Skeletal muscle tissue (tissue), 4 donors: ENCODE measurements around the gene SH3GLB2. TPM values are rescaled to one million over a fixed set of nuclear protein-coding genes. Genes with fewer than 3 reads are reported as not detected.
"Not testable (repeated sequence)": the region's sequence is repeated elsewhere in the genome, so short reads cannot be mapped to it uniquely, and the experiment has no call there.

Experiments
- H3K27ac ChIP-seq: one replicate; pipeline ENCODE4 v1.7.0; 2013; ENCODE audit warnings: mild to moderate bottlenecking, low read depth, low read length, inconsistent platforms
- H3K27me3 ChIP-seq, 3 donors: one replicate each; pipeline ENCODE4 v1.7.0; 2013; ENCODE audit warnings: low read length in 3 of 3; ENCODE audit not compliant: control insufficient read depth in 3 of 3, insufficient read depth in 3 of 3
- H3K36me3 ChIP-seq, 3 donors: one replicate each; pipeline ENCODE4 v1.7.0; 2013; ENCODE audit warnings: low read length in 3 of 3; ENCODE audit not compliant: control insufficient read depth in 3 of 3, insufficient read depth in 3 of 3
- H3K4me1 ChIP-seq, 3 donors: one replicate each; pipeline ENCODE4 v1.7.0; 2013; ENCODE audit warnings: low read length in 3 of 3, mild to moderate bottlenecking in 3 of 3; ENCODE audit not compliant: control insufficient read depth in 3 of 3, insufficient read depth in 3 of 3
- H3K4me3 ChIP-seq, 3 donors: one replicate each; pipeline ENCODE4 v1.7.0; 2013; ENCODE audit warnings: low read length in 3 of 3
- H3K9ac ChIP-seq, 3 donors: one replicate each; pipeline ENCODE4 v1.7.0; 2013; ENCODE audit warnings: low read length in 3 of 3, mild to moderate bottlenecking in 3 of 3, moderate library complexity in 2 of 3, low read depth in 1 of 3
- H3K9me3 ChIP-seq, 3 donors: one replicate each; pipeline ENCODE4 v1.7.0; 2013; ENCODE audit warnings: low read length in 3 of 3; ENCODE audit not compliant: control insufficient read depth in 3 of 3
- total RNA-seq: library from RNA; depleted of rRNA; stranded (reverse); fragments of >200 nt; gene quantifications from one replicate; pipeline ENCODE4 v1.2.3, GENCODE V29; 2014
- donor health status: Osteomylitis.

SH3GLB2 gene
- total RNA-seq, 1 donor from 2014 or later = 25.1 TPM

- not testable (repeated sequence) for H3K27me3 ChIP-seq, H3K36me3 ChIP-seq, H3K9me3 ChIP-seq
- Histone ChIP-seq H3K4me3 (peak overlapping the region; percentile 70 to 85 (median 80)), H3K4me1 (peaks cover 20 to 25% (median 20%) of the 10 kb centered on the region in 3 donors), H3K27ac (peak overlapping the region; percentile 85), H3K9ac (peak overlapping the region; percentile 71 to 92 (median 84))
Observed at GRCh38 chr9:129035838-129036237, 7.7 kb upstream of the SH3GLB2 start.

- H3K27ac ChIP-seq = no peak overlapping the region
- H3K9me3 ChIP-seq = no peaks in the 10 kb centered on the region
- no peak overlapping the region for H3K9ac ChIP-seq
- H3K4me1 ChIP-seq = peaks cover 16 to 22% (median 17%) of the 10 kb centered on the region in 3 donors
- no peaks in the 10 kb centered on the region for H3K36me3 ChIP-seq
- no peak overlapping the region for H3K4me3 ChIP-seq
- H3K27me3 ChIP-seq = no peaks in the 10 kb centered on the region
Observed at GRCh38 chr9:129033216-129033615, 5.1 kb upstream of the SH3GLB2 start.

- H3K9me3 ChIP-seq = no peaks in the 10 kb centered on the region
Observed at GRCh38 chr9:129032541-129033159, 4.5 kb upstream of the SH3GLB2 start.

GRCh38 chr9:129031514-129031913 is 3.4 kb upstream of the SH3GLB2 start:
- Histone ChIP-seq H3K4me1 (peaks cover 14 to 19% (median 15%) of the 10 kb centered on the region in 3 donors), H3K36me3 (no peaks in the 10 kb centered on the region), H3K9me3 (no peaks in the 10 kb centered on the region), H3K4me3 (no peak overlapping the region), H3K27ac (no peak overlapping the region), H3K27me3 (no peaks in the 10 kb centered on the region), H3K9ac (no peak overlapping the region)

More at GRCh38 chr9:129032541-129033159, 4.5 kb upstream of the SH3GLB2 start:
- no peak overlapping the region for H3K27ac ChIP-seq
- H3K4me3 ChIP-seq = no peak overlapping the region
- H3K36me3 ChIP-seq = no peaks in the 10 kb centered on the region
- no peaks in the 10 kb centered on the region for H3K27me3 ChIP-seq
- H3K9ac ChIP-seq = no peak overlapping the region
- peaks cover 12 to 18% (median 12%) of the 10 kb centered on the region in 3 donors for H3K4me1 ChIP-seq

- Histone ChIP-seq H3K4me3 (no peak overlapping the region), H3K9me3 (no peaks in the 10 kb centered on the region), H3K4me1 (peaks cover 11 to 21% (median 16%) of the 10 kb centered on the region in 3 donors), H3K36me3 (no peaks in the 10 kb centered on the region), H3K27ac (no peak overlapping the region), H3K9ac (no peak overlapping the region), H3K27me3 (no peaks in the 10 kb centered on the region)
Observed at GRCh38 chr9:129030191-129030590, 2.1 kb upstream of the SH3GLB2 start.

GRCh38 chr9:129027685-129028191 is 393 bp downstream of the SH3GLB2 start:
- peaks cover 20 to 33% (median 29%) of the 10 kb centered on the region in 3 donors for H3K4me1 ChIP-seq

GRCh38 chr9:129027224-129027684 is 877 bp downstream of the SH3GLB2 start:
- Histone ChIP-seq H3K27ac (peak overlapping the region; percentile 59), H3K4me3 (peak overlapping the region; percentile 81 to 90 (median 82)), H3K36me3 (no peaks in the 10 kb centered on the region), H3K9ac (peak overlapping the region; percentile 72 to 91 (median 86)), H3K9me3 (no peaks in the 10 kb centered on the region), H3K4me1 (peaks cover 22 to 36% (median 31%) of the 10 kb centered on the region in 3 donors), H3K27me3 (no peaks in the 10 kb centered on the region)

More at GRCh38 chr9:129027685-129028191, 393 bp downstream of the SH3GLB2 start:
- H3K9ac ChIP-seq = peak overlapping the region; percentile 72 to 91 (median 86)
- peak overlapping the region; percentile 59 for H3K27ac ChIP-seq
- H3K27me3 ChIP-seq = no peaks in the 10 kb centered on the region
- H3K36me3 ChIP-seq = no peaks in the 10 kb centered on the region
- peak overlapping the region; percentile 81 to 90 (median 82) for H3K4me3 ChIP-seq
- H3K9me3 ChIP-seq = no peaks in the 10 kb centered on the region

- Histone ChIP-seq H3K9me3 (no peaks in the 10 kb centered on the region), H3K9ac (peak overlapping the region; percentile 72 to 91 (median 86)), H3K4me3 (peak overlapping the region; percentile 81 to 90 (median 82)), H3K4me1 (peaks cover 22 to 39% (median 31%) of the 10 kb centered on the region in 3 donors), H3K36me3 (no peaks in the 10 kb centered on the region), H3K27me3 (no peaks in the 10 kb centered on the region), H3K27ac (peak overlapping the region; percentile 59)
Observed at GRCh38 chr9:129026442-129027223, 1.5 kb downstream of the SH3GLB2 start.

GRCh38 chr9:129023908-129024233 is 4.3 kb downstream of the SH3GLB2 start:
- Histone ChIP-seq H3K9ac (peak overlapping the region in 2 of 3 donors; percentile 47 to 68), H3K27ac (peak overlapping the region; percentile 83), H3K27me3 (no peaks in the 10 kb centered on the region), H3K9me3 (no peaks in the 10 kb centered on the region), H3K36me3 (peaks cover 0 to 3% (median 3%) of the 10 kb centered on the region in 3 donors), H3K4me3 (peak overlapping the region in 2 of 3 donors; percentile 31 to 35), H3K4me1 (peaks cover 22 to 39% (median 31%) of the 10 kb centered on the region in 3 donors)
